H1 (cell line): ENCODE results near the gene RAP2B.

Experiments
- BACH1 ChIP-seq: IDR thresholded peaks from 2 replicates; pipeline ENCODE4 v1.6.1; 2012; ENCODE audit warnings: low read length, improper control_type of control experiment
- CREB1 ChIP-seq: IDR thresholded peaks from 2 replicates; pipeline ENCODE4 v1.6.1; 2012; ENCODE audit warnings: inconsistent platforms
- CTCF ChIP-seq, 3 experiments: IDR thresholded peaks; 1 replicate in 2 of 3; 2 replicates in 1 of 3; pipeline versions ENCODE4 v1.5.1 to v1.6.1; 2011; ENCODE audit warnings: low read length in 3 of 3, mild to moderate bottlenecking in 3 of 3, inconsistent platforms in 2 of 3, low read depth in 1 of 3, moderate library complexity in 1 of 3; ENCODE audit not compliant: insufficient read depth in 1 of 3; ENCODE audit errors: control extremely low read depth in 1 of 3
- EP300 ChIP-seq, 2 experiments: IDR thresholded peaks; 1 replicate in 1 of 2; 2 replicates in 1 of 2; pipeline ENCODE4 v1.6.1; 2011 to 2012; ENCODE audit warnings: low read depth in 2 of 2, low read length in 2 of 2, mild to moderate bottlenecking in 2 of 2, borderline replicate concordance in 1 of 2, inconsistent platforms in 1 of 2, moderate library complexity in 1 of 2
- GTF2F1 ChIP-seq: IDR thresholded peaks from 2 replicates; pipeline ENCODE4 v1.6.1; 2012; ENCODE audit warnings: low read depth, low read length, improper control_type of control experiment, borderline replicate concordance

- TF ChIP-seq CREB1: no peak
- no peak for TF ChIP-seq CTCF (IDR thresholded peaks at IDR 0.05; ENCODE audit: control extremely low read depth in 1 of 3, insufficient read depth in 1 of 3, low read depth in 1 of 3, low read length in 3 of 3)
- TF ChIP-seq BACH1: no peak
- no peak for TF ChIP-seq EP300 (IDR thresholded peaks at IDR 0.05; ENCODE audit: borderline replicate concordance in 1 of 2, low read depth in 2 of 2, low read length in 2 of 2)
- TF ChIP-seq GTF2F1: no peak
These were observed 19.1 kb upstream of the RAP2B start for GRCh38 chr3:153142961-153143360.
